ENCODE measurements around the gene JPH2.
A peak's percentile ranks its signal among the peaks of the same experiment; 100 is the strongest.

JPH2 gene

GRCh38 chr20:44217342-44218092 lies 30.5 kb upstream of the JPH2 start:
- H3K4me1 Mint-ChIP-seq = peaks cover 22% of the 10 kb centered on the region
- no peak overlapping the region for H3K4me3 Mint-ChIP-seq
- H3K9me3 Mint-ChIP-seq = no peaks in the 10 kb centered on the region
- peak; percentile 80 for TF ChIP-seq CTCF (IDR thresholded peaks at IDR 0.05)
- peak; percentile 69 for DNase-seq
- H3K27me3 Mint-ChIP-seq (ENCODE audit: low read depth, poor library complexity) = peaks cover 8% of the 10 kb centered on the region
- no peak overlapping the region for H3K27ac Mint-ChIP-seq
- no peaks in the 10 kb centered on the region for H3K36me3 Mint-ChIP-seq (ENCODE audit: low read depth)

- Mint-ChIP-seq H3K27ac (no peak overlapping the region), H3K4me3 (no peak overlapping the region)
- DNase-seq = peak; percentile 72
Measured at GRCh38 chr20:44215125-44215524, 28.1 kb upstream of the JPH2 start.

DNA sequence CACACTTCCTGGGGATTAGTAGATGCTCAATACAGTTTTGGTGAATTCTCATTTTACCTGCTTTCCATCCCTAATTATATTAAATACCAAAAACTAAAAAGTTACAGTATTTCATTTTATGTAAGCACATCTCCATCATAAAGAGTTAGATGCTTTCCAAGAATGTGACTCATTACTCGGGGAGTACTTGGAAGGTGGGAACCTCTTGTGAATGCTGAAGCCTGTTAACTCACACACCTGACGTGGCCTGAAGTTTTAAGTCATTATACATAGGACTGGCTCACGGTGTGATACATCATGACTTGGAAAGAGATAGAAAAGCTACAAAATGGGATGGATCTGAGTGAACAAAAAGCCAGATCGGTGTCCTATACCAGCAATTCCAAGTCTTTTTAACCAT lies 25.8 kb upstream of the JPH2 start:
- no peak for DNase-seq
- Mint-ChIP-seq H3K27ac (no peak overlapping the region), H3K4me3 (no peak overlapping the region), H3K9me3 (no peaks in the 10 kb centered on the region), H3K4me1 (peaks cover 46% of the 10 kb centered on the region), H3K36me3 (ENCODE audit: low read depth) (no peaks in the 10 kb centered on the region), H3K27me3 (ENCODE audit: low read depth, poor library complexity) (peaks cover 4% of the 10 kb centered on the region)
- no peak for TF ChIP-seq CTCF (IDR thresholded peaks at IDR 0.05)

More at GRCh38 chr20:44215125-44215524, 28.1 kb upstream of the JPH2 start:
- TF ChIP-seq CTCF (IDR thresholded peaks at IDR 0.05) = peak; percentile 79
- Mint-ChIP-seq H3K27me3 (ENCODE audit: low read depth, poor library complexity) (peaks cover 4% of the 10 kb centered on the region), H3K36me3 (ENCODE audit: low read depth) (no peaks in the 10 kb centered on the region), H3K9me3 (no peaks in the 10 kb centered on the region), H3K4me1 (peaks cover 37% of the 10 kb centered on the region)

GRCh38 chr20:44211177-44212039 lies 24.4 kb upstream of the JPH2 start:
- H3K4me3 Mint-ChIP-seq = peak overlapping the region; percentile 96
- peaks cover 1% of the 10 kb centered on the region for H3K36me3 Mint-ChIP-seq (ENCODE audit: low read depth)
- H3K27me3 Mint-ChIP-seq (ENCODE audit: low read depth, poor library complexity) = no peaks in the 10 kb centered on the region
- TF ChIP-seq CTCF (IDR thresholded peaks at IDR 0.05) = no peak
- H3K4me1 Mint-ChIP-seq = peaks cover 54% of the 10 kb centered on the region
- H3K27ac Mint-ChIP-seq = peak overlapping the region; percentile 97
- DNase-seq = no peak
- no peaks in the 10 kb centered on the region for H3K9me3 Mint-ChIP-seq

DNA sequence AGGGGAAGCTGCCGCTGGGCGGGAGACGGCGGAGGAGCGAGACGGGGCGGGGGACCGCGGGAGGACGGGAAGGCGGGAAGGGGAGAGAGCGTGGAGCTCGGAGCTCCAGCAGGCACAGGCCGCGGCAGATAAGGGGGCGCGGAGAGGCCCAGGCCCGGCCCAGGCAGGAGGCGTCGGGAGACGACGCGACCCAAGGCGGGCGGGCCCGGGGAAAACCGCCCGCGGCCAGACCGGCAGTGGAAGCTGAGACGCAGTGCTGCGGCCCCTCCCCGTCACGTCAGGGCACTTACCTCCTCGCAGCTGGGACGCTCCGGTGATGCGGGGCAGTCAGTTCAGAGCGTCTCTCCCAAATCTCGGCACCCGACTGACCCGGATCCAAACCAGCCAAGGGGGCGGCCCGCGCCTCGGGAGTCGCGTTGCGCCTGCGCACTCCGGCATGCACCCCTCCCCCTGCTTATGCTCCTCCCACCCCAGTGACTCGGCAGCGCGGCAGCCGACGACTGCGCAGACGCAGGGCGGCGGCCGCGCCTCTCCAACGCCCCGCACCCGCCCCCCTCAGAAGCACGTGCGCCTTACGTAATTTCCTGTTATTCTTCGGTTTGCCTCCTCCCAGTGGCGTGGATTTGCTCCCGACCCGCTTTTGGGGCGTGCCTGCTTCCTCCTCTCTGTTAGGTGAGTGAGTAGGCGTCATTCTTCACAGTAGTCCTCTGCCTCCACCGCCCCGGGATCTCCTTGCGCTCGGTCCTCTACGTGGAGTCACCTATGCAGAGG lies 23.6 kb upstream of the JPH2 start, which contains the start of gene OSER1:
OSER1 (minus strand) TSS at position 366 of the 771 bp plus-strand sequence. CDS start 3,814 bp downstream, outside the sequence.
- Mint-ChIP-seq H3K4me3 (peak within 1 kb of the TSS; percentile 96), H3K36me3 (ENCODE audit: low read depth) (peaks cover 7% of the 10 kb centered on the region), H3K9me3 (no peaks in the 10 kb centered on the region), H3K4me1 (peaks cover 58% of the 10 kb centered on the region), H3K27me3 (ENCODE audit: low read depth, poor library complexity) (no peaks in the 10 kb centered on the region), H3K27ac (peak within 1 kb of the TSS; percentile 99)
- TF ChIP-seq CTCF (IDR thresholded peaks at IDR 0.05) = no peak
- peak; percentile 97 for DNase-seq

Data from nephron progenitor cell (in vitro differentiated cells).